Osteoblast (primary cell): Measurements from ENCODE around the gene TCF7L2. TPM values are rescaled to one million over a fixed set of nuclear protein-coding genes. Genes with fewer than 3 reads are reported as not detected.
A peak's percentile ranks its signal among the peaks of the same experiment; 100 is the strongest.

Experiments used
- DNase-seq: peaks from one replicate; pipeline ENCODE4 v3.0.0; 2011; ENCODE audit warnings: low spot score, mixed read lengths; ENCODE audit not compliant: insufficient read length; ENCODE audit errors: missing footprints
- H2AFZ ChIP-seq: 2 replicates; pipeline ENCODE4 v1.6.0; 2011; ENCODE audit warnings: mild to moderate bottlenecking, low read length
- H3K27ac ChIP-seq: 2 replicates; pipeline ENCODE4 v1.5.1; 2011; ENCODE audit warnings: mild to moderate bottlenecking, low read depth, low read length, moderate library complexity
- H3K27me3 ChIP-seq: 2 replicates; pipeline ENCODE4 v1.6.0; 2012; ENCODE audit warnings: mild to moderate bottlenecking, control low read depth, inconsistent platforms, low read length, moderate library complexity; ENCODE audit not compliant: insufficient read depth
- H3K36me3 ChIP-seq: 2 replicates; pipeline ENCODE4 v1.5.1; 2011; ENCODE audit warnings: mild to moderate bottlenecking, low read length, control low read depth, moderate library complexity; ENCODE audit not compliant: insufficient read depth
- H3K4me1 ChIP-seq: 2 replicates; pipeline ENCODE4 v1.5.1; 2011; ENCODE audit warnings: mild to moderate bottlenecking, low read length, control low read depth, moderate library complexity; ENCODE audit not compliant: insufficient read depth
- H3K4me2 ChIP-seq: 2 replicates; pipeline ENCODE4 v1.6.0; 2011; ENCODE audit warnings: mild to moderate bottlenecking, low read length; ENCODE audit not compliant: insufficient read depth
- H3K4me3 ChIP-seq: fragments of 200-600 bp; sonication (generic); 3 replicates; pipeline ENCODE4 v1.5.1; 2012; ENCODE audit warnings: mild to moderate bottlenecking, low read length, inconsistent platforms; ENCODE audit not compliant: insufficient read depth
- H3K79me2 ChIP-seq: 2 replicates; pipeline ENCODE4 v1.6.0; 2012; ENCODE audit warnings: mild to moderate bottlenecking, low read length, control low read depth, inconsistent platforms; ENCODE audit not compliant: insufficient read depth
- H3K9me3 ChIP-seq: 2 replicates; pipeline ENCODE4 v1.5.1; 2011; ENCODE audit warnings: low read depth, low read length, control low read depth
- H4K20me1 ChIP-seq: 2 replicates; pipeline ENCODE4 v1.6.0; 2012; ENCODE audit warnings: mild to moderate bottlenecking, low read length, control low read depth; ENCODE audit not compliant: insufficient read depth
- CTCF ChIP-seq: IDR thresholded peaks from 2 replicates; pipeline ENCODE4 v1.5.1; 2011; ENCODE audit warnings: mild to moderate bottlenecking, low read depth, low read length, moderate library complexity; ENCODE audit errors: extremely low read depth
- total RNA-seq: library from RNA; depleted of rRNA; stranded (reverse); fragments of >200 nt; gene quantifications from 2 replicates; pipeline ENCODE4 v1.2.3, GENCODE V29; 2012

Gene TCF7L2
- total RNA-seq, 1 donor, result 9.0 TPM

GRCh38 chr10:113080925-113081229 is 130.8 kb downstream of the TCF7L2 start:
- H3K27me3 ChIP-seq, result no peaks in the 10 kb centered on the region
- H4K20me1 ChIP-seq, result no peaks in the 10 kb centered on the region
- no peak overlapping the region for H2AFZ ChIP-seq
- no peak overlapping the region for H3K27ac ChIP-seq
- peaks cover 11% of the 10 kb centered on the region for H3K4me1 ChIP-seq
- peak; percentile 64 for DNase-seq
- H3K4me2 ChIP-seq, result no peak overlapping the region
- no peak overlapping the region for H3K4me3 ChIP-seq
- peaks cover 2% of the 10 kb centered on the region for H3K36me3 ChIP-seq
- no peaks in the 10 kb centered on the region for H3K9me3 ChIP-seq
- TF ChIP-seq CTCF, result no peak
- peaks cover 10% of the 10 kb centered on the region for H3K79me2 ChIP-seq

GRCh38 chr10:113084031-113084430 is 134.0 kb downstream of the TCF7L2 start:
- Histone ChIP-seq H3K27me3 (no peaks in the 10 kb centered on the region), H3K4me2 (peak overlapping the region; percentile 7), H3K4me1 (peaks cover 30% of the 10 kb centered on the region), H3K4me3 (no peak overlapping the region), H3K9me3 (no peaks in the 10 kb centered on the region), H3K36me3 (peaks cover 6% of the 10 kb centered on the region), H2AFZ (no peak overlapping the region), H3K79me2 (peaks cover 14% of the 10 kb centered on the region), H4K20me1 (no peaks in the 10 kb centered on the region), H3K27ac (peak overlapping the region; percentile 77)
- peak; percentile 61 for DNase-seq
- no peak for TF ChIP-seq CTCF

GRCh38 chr10:113085776-113086175 is 135.7 kb downstream of the TCF7L2 start:
- no peak for DNase-seq
- no peak overlapping the region for H3K27ac ChIP-seq
- H4K20me1 ChIP-seq, result no peaks in the 10 kb centered on the region
- no peaks in the 10 kb centered on the region for H3K27me3 ChIP-seq
- H3K79me2 ChIP-seq, result peaks cover 14% of the 10 kb centered on the region
- no peaks in the 10 kb centered on the region for H3K9me3 ChIP-seq
- H3K36me3 ChIP-seq, result peaks cover 6% of the 10 kb centered on the region
- H3K4me1 ChIP-seq, result peaks cover 30% of the 10 kb centered on the region
- H3K4me2 ChIP-seq, result no peak overlapping the region
- TF ChIP-seq CTCF, result no peak
- no peak overlapping the region for H2AFZ ChIP-seq
- no peak overlapping the region for H3K4me3 ChIP-seq

GRCh38 chr10:113086282-113086681 is 136.2 kb downstream of the TCF7L2 start:
- Histone ChIP-seq H3K27me3 (no peaks in the 10 kb centered on the region), H2AFZ (no peak overlapping the region), H3K79me2 (peaks cover 14% of the 10 kb centered on the region), H3K36me3 (peaks cover 6% of the 10 kb centered on the region), H3K4me2 (no peak overlapping the region), H3K27ac (peak overlapping the region; percentile 83), H4K20me1 (no peaks in the 10 kb centered on the region), H3K4me3 (no peak overlapping the region), H3K9me3 (no peaks in the 10 kb centered on the region), H3K4me1 (peaks cover 30% of the 10 kb centered on the region)
- TF ChIP-seq CTCF, result no peak
- no peak for DNase-seq
